A549 (cell line): ENCODE data around the gene D2HGDH.

Experiments
- CEBPB ChIP-seq, 2 experiments: fragments of >200 bp in 1 of 2; sonication (Bioruptor Twin) in 1 of 2; formaldehyde crosslinking in 1 of 2; IDR thresholded peaks; 2 replicates each; pipeline ENCODE4 v1.6.1; 2012 to 2016
- CTCF ChIP-seq: fragments of >200 bp; sonication (Bioruptor Twin); formaldehyde crosslinking; IDR thresholded peaks from 3 replicates; pipeline ENCODE4 v1.5.1; 2016
- FOXS1 ChIP-seq: fragments of 250-450 bp; sonication (Bioruptor Pico); IDR thresholded peaks from 2 replicates; pipeline ENCODE4 v1.5.0; 2020; ENCODE audit warnings: mild to moderate bottlenecking, moderate library complexity
- HMGXB4 ChIP-seq: fragments of 250-450 bp; sonication (Bioruptor Pico); IDR thresholded peaks from 2 replicates; pipeline ENCODE4 v1.5.0; 2021; ENCODE audit warnings: mild to moderate bottlenecking, moderate library complexity, borderline replicate concordance
- MAFK ChIP-seq: fragments of 450-650 bp; IDR thresholded peaks from 2 replicates; pipeline ENCODE4 v1.6.1; 2014; ENCODE audit not compliant: partially characterized antibody
- MAZ ChIP-seq: fragments of 150-350 bp; IDR thresholded peaks from 2 replicates; pipeline ENCODE4 v1.6.1; 2014; ENCODE audit warnings: antibody characterized with exemption, low read depth, low read length, borderline replicate concordance
- REST ChIP-seq: fragments of 200-600 bp; sonication (generic); IDR thresholded peaks from 2 replicates; pipeline ENCODE4 v1.6.1; 2016; ENCODE audit warnings: antibody characterized with exemption, mild to moderate bottlenecking, moderate library complexity
- RNF2 ChIP-seq: fragments of 200-600 bp; sonication (generic); IDR thresholded peaks from 2 replicates; pipeline ENCODE4 v1.6.1; 2016; ENCODE audit warnings: low read depth, mild to moderate bottlenecking, antibody characterized with exemption, moderate library complexity, borderline replicate concordance

- TF ChIP-seq REST (no peak), MAFK (no peak), RNF2 (no peak), HMGXB4 (no peak), MAZ (no peak), CTCF (no peak), FOXS1 (no peak), CEBPB (IDR thresholded peaks at IDR 0.05) (no peak)
These were observed 39.3 kb downstream of the D2HGDH start for GRCh38 chr2:241773511-241774418.
